Transverse colon (tissue), 4 donors: ENCODE measurements around the gene ADM. TPM values are rescaled to one million over a fixed set of nuclear protein-coding genes. Genes with fewer than 3 reads are reported as not detected.
A peak's percentile ranks its signal among the peaks of the same experiment; 100 is the strongest.

Source experiments
- DNase-seq: peaks from one replicate; pipeline ENCODE4 v3.0.0-alpha.2; 2019
- H3K27ac ChIP-seq, 4 donors: fragments of 200-600 bp; sonication (generic); 2 replicates each; pipeline ENCODE4 v1.5.1; 2016 to 2018; ENCODE audit warnings: inconsistent platforms in 4 of 4
- H3K27me3 ChIP-seq: fragments of 200-600 bp; sonication (generic); 2 replicates; pipeline ENCODE4 v1.5.1; 2017; ENCODE audit warnings: inconsistent platforms
- H3K36me3 ChIP-seq, 4 donors: fragments of 200-600 bp; sonication (generic); 2 replicates each; pipeline ENCODE4 v1.5.1; 2017 to 2019; ENCODE audit warnings: inconsistent platforms in 4 of 4
- H3K4me1 ChIP-seq, 4 donors: fragments of 200-600 bp; sonication (generic); 2 replicates each; pipeline ENCODE4 v1.5.1; 2017 to 2020; ENCODE audit warnings: inconsistent platforms in 4 of 4
- H3K4me3 ChIP-seq, 4 donors: fragments of 200-600 bp; sonication (generic); 1 replicate in 1 of 4; 2 replicates in 3 of 4; pipeline versions ENCODE4 v1.5.1 to v1.6.1; 2017 to 2019; ENCODE audit warnings: inconsistent platforms in 4 of 4
- H3K9me3 ChIP-seq, 2 donors: fragments of 200-600 bp; sonication (generic); 2 replicates each; pipeline ENCODE4 v1.5.1; 2017 to 2019; ENCODE audit warnings: inconsistent platforms in 2 of 2
- CTCF ChIP-seq, 5 experiments: fragments of 200-600 bp in 3 of 5; fragments of 450-650 bp in 2 of 5; sonication (generic) in 3 of 5; IDR thresholded peaks; 1 replicate in 2 of 5; 2 replicates in 3 of 5; pipeline ENCODE4 v1.5.1; 2016 to 2017; ENCODE audit warnings: antibody characterized with exemption in 5 of 5, inconsistent platforms in 3 of 5, mild to moderate bottlenecking in 2 of 5, moderate library complexity in 1 of 5
- EP300 ChIP-seq: sonication (generic); formaldehyde crosslinking; IDR thresholded peaks from one replicate; pipeline ENCODE4 v1.6.1; 2017; ENCODE audit warnings: antibody characterized with exemption, low read depth
- POLR2A ChIP-seq: fragments of 450-650 bp; IDR thresholded peaks from one replicate; pipeline ENCODE4 v1.6.1; 2016; ENCODE audit warnings: antibody characterized with exemption, mild to moderate bottlenecking, moderate library complexity
- POLR2AphosphoS5 ChIP-seq, 3 donors: sonication (generic); formaldehyde crosslinking; IDR thresholded peaks; one replicate each; pipeline ENCODE4 v1.6.1; 2016; ENCODE audit warnings: antibody characterized with exemption in 3 of 3
- WGBS, 2 donors: methylation state at CpG; one replicate each; pipeline ENCODE4 v1.1.5; 2018; ENCODE audit warnings: low coverage in 1 of 2; 5-methylcytosine and 5-hydroxymethylcytosine counted together
- in situ Hi-C, 4 donors: fragments of 200-750 bp; cut with MboI; loops; one replicate each; pipeline versions ENCODE4 v1.15.0 to v1.15.1; 2017; ENCODE audit warnings: low sequenced_read_pairs in 3 of 4, low pct_ligation_motif_present in 1 of 4, low pct_unique_long_range_greater_than_20kb in 1 of 4
- intact Hi-C: fragments of 100-400 bp; cut with DNase I; formaldehyde crosslinking; loops from one replicate; pipeline ENCODE4 v1.15.1; 2023; ENCODE audit warnings: low total_unique reads
- total RNA-seq, 4 donors: library from RNA; depleted of rRNA; stranded (reverse); fragments of >200 nt; gene quantifications; one replicate each; pipeline ENCODE4 v1.1.0, GENCODE V29; 2016

ADM gene
- total RNA-seq, 4 donors from 2014 or later = 51.9 to 235 (median 157) TPM

- Histone ChIP-seq H3K9me3 (no peaks in the 10 kb centered on the region), H3K4me3 (no peak overlapping the region), H3K27me3 (no peaks in the 10 kb centered on the region), H3K27ac (no peak overlapping the region), H3K36me3 (no peaks in the 10 kb centered on the region), H3K4me1 (peaks cover 4 to 13% (median 8%) of the 10 kb centered on the region in 4 donors)
- WGBS, 2 donors = 64% methylated on average over 4 of the region's 4 CpGs; no CpG with 5 or more reads in 1 of the 2 donors
- TF ChIP-seq POLR2AphosphoS5 (IDR thresholded peaks at IDR 0.05) = no peak
- no peak for TF ChIP-seq EP300
- TF ChIP-seq POLR2A = no peak
- no peak for TF ChIP-seq CTCF (IDR thresholded peaks at IDR 0.05)
- intact Hi-C loops (no loop called here), in situ Hi-C loops (no loop called here)
- no peak for DNase-seq
Observed at GRCh38 chr11:10348650-10349280, 43.9 kb downstream of the ADM start.

GRCh38 chr11:10349281-10349665 lies 44.4 kb downstream of the ADM start:
- Histone ChIP-seq H3K36me3 (no peaks in the 10 kb centered on the region), H3K4me1 (peaks cover 4 to 13% (median 8%) of the 10 kb centered on the region in 4 donors), H3K9me3 (no peaks in the 10 kb centered on the region), H3K27ac (no peak overlapping the region), H3K4me3 (no peak overlapping the region), H3K27me3 (no peaks in the 10 kb centered on the region)
- TF ChIP-seq POLR2A (no peak), POLR2AphosphoS5 (IDR thresholded peaks at IDR 0.05) (no peak), CTCF (IDR thresholded peaks at IDR 0.05) (no peak), EP300 (no peak)
- intact Hi-C loops = no loop called here
- no peak for DNase-seq
- in situ Hi-C loops = no loop called here

GRCh38 chr11:10349806-10350205 lies 44.9 kb downstream of the ADM start:
- H3K4me1 ChIP-seq = peaks cover 4 to 13% (median 8%) of the 10 kb centered on the region in 4 donors
- WGBS, 2 donors = 93 to 100% methylated on average over 1 of the region's 1 CpG
- no peak overlapping the region for H3K27ac ChIP-seq
- in situ Hi-C loops = loop anchor here in 1 of 4 donors (25.0 kb wide), 1 partner anchor 138 kb away; no protein-coding TSS in a partner anchor
- no peak for TF ChIP-seq POLR2AphosphoS5 (IDR thresholded peaks at IDR 0.05)
- TF ChIP-seq EP300 = no peak
- no peak for TF ChIP-seq CTCF (IDR thresholded peaks at IDR 0.05)
- TF ChIP-seq POLR2A = no peak
- H3K36me3 ChIP-seq = no peaks in the 10 kb centered on the region
- intact Hi-C loops = no loop called here
- H3K9me3 ChIP-seq = no peaks in the 10 kb centered on the region
- H3K4me3 ChIP-seq = no peak overlapping the region
- no peak for DNase-seq
- no peaks in the 10 kb centered on the region for H3K27me3 ChIP-seq

- Histone ChIP-seq H3K27ac (peak overlapping the region in 2 of 4 donors; percentile 60 to 74), H3K27me3 (no peaks in the 10 kb centered on the region), H3K4me1 (peaks cover 4 to 13% (median 8%) of the 10 kb centered on the region in 4 donors), H3K4me3 (no peak overlapping the region), H3K9me3 (no peaks in the 10 kb centered on the region), H3K36me3 (no peaks in the 10 kb centered on the region)
- intact Hi-C loops (no loop called here), in situ Hi-C loops (loop anchor here in 1 of 4 donors (25.0 kb wide), 1 partner anchor 138 kb away; no protein-coding TSS in a partner anchor)
- TF ChIP-seq POLR2A (no peak), EP300 (no peak), POLR2AphosphoS5 (IDR thresholded peaks at IDR 0.05) (no peak), CTCF (IDR thresholded peaks at IDR 0.05) (no peak)
- DNase-seq = no peak
Observed at GRCh38 chr11:10350334-10350733, 45.5 kb downstream of the ADM start.
